ENCODE results near the gene GTPBP1. TPM values are rescaled to one million over a fixed set of nuclear protein-coding genes. Genes with fewer than 3 reads are reported as not detected.

Gene GTPBP1
- total and polyA plus RNA-seq, 2 of the 13 experiments (the other 11 are each of a cell fraction or from before 2014, with no cell fraction given) = 22.3 to 27.0 TPM

GRCh38 chr22:38706101-38706900, 557 bp downstream of the GTPBP1 start (continued):
- TF ChIP-seq ZFP90 (CRISPR knock-in tag; IDR thresholded peaks at IDR 0.05; ENCODE audit: borderline replicate concordance) = 0 out of 2 replicates have a peak, but pooled peaks have one; percentile 31
- no peak for TF ChIP-seq ZNF431 (CRISPR knock-in tag; IDR thresholded peaks at IDR 0.05; ENCODE audit: borderline replicate concordance, low read depth)
- no peak for TF ChIP-seq SNRNP70 (IDR thresholded peaks at IDR 0.05; ENCODE audit: low read depth, low read length)
- no peak for TF ChIP-seq CBFB (CRISPR knock-in tag; IDR thresholded peaks at IDR 0.05)
- no peak for TF ChIP-seq RXRB (CRISPR knock-in tag; IDR thresholded peaks at IDR 0.05; ENCODE audit: borderline replicate concordance)
- no peak for TF ChIP-seq SMYD3 (CRISPR knock-in tag; IDR thresholded peaks at IDR 0.05)
- TF ChIP-seq MXI1 (IDR thresholded peaks at IDR 0.05; ENCODE audit: borderline replicate concordance, low read depth, low read length) = peak; percentile 60; the same call in 2 of the 3 replicates
- TF ChIP-seq ZNF12 (CRISPR knock-in tag; IDR thresholded peaks at IDR 0.05) = no peak
- TF ChIP-seq ZNF644 (CRISPR knock-in tag; IDR thresholded peaks at IDR 0.05; ENCODE audit: low read depth) = no peak
- TF ChIP-seq ZKSCAN8 (CRISPR knock-in tag; IDR thresholded peaks at IDR 0.05; ENCODE audit: borderline replicate concordance) = no peak
- no peak for TF ChIP-seq E2F1 (CRISPR knock-in tag; IDR thresholded peaks at IDR 0.05)
- no peak for TF ChIP-seq ZNF121 (CRISPR knock-in tag; IDR thresholded peaks at IDR 0.05)
- no peak for TF ChIP-seq AGO1 (IDR thresholded peaks at IDR 0.05; ENCODE audit: low read depth, low read length, poor library complexity, severe bottlenecking)
- TF ChIP-seq TRIM24 (CRISPR knock-in tag; IDR thresholded peaks at IDR 0.05) = no peak
- TF ChIP-seq ZNF232 (CRISPR knock-in tag; IDR thresholded peaks at IDR 0.05; ENCODE audit: borderline replicate concordance) = no peak
- no peak for TF ChIP-seq XRCC5 (optimal IDR thresholded peaks at IDR 0.05; ENCODE audit: low read length)
- TF ChIP-seq GZF1 (CRISPR knock-in tag; IDR thresholded peaks at IDR 0.05) = no peak
- TF ChIP-seq MLXIP (CRISPR knock-in tag; IDR thresholded peaks at IDR 0.05; ENCODE audit: borderline replicate concordance) = no peak
- TF ChIP-seq ZBTB2 (CRISPR knock-in tag; IDR thresholded peaks at IDR 0.05; ENCODE audit: low read depth) = no peak
- no peak for TF ChIP-seq DNMT1 (CRISPR knock-in tag; IDR thresholded peaks at IDR 0.05)
- 0 out of 2 replicates have a peak, but pooled peaks have one; percentile 47 for TF ChIP-seq ARHGAP35 (CRISPR knock-in tag; IDR thresholded peaks at IDR 0.05; ENCODE audit: borderline replicate concordance)
- 0 out of 2 replicates have a peak, but pooled peaks have one; percentile 16 for TF ChIP-seq E2F2 (CRISPR knock-in tag; IDR thresholded peaks at IDR 0.05; ENCODE audit: borderline replicate concordance)
- no peak for TF ChIP-seq ZNF607 (CRISPR knock-in tag; IDR thresholded peaks at IDR 0.05; ENCODE audit: borderline replicate concordance)
